ENCODE data around the gene NUP35.

DNA sequence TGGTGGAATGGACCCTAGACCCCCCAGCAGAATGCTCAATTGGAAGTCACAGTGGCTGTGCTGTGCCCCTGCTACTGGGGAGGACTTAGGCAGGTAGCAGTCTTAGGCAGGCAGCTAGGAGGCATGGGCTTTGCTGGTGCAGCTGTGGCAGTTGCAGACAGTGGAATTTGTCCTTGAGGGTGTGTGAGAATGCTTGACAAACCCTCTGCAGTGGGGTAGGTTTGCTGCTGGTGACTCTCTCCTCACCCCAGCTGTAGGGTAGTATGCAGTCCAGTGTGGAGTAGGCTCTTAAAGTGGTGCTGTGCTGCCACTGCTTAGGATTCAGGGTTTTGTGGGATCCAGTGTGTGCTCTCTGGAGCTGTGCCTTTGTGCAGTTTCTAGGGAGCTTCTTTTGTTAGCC lies 61.3 kb downstream of the NUP35 start:
- TF ChIP-seq, protein P1, sequence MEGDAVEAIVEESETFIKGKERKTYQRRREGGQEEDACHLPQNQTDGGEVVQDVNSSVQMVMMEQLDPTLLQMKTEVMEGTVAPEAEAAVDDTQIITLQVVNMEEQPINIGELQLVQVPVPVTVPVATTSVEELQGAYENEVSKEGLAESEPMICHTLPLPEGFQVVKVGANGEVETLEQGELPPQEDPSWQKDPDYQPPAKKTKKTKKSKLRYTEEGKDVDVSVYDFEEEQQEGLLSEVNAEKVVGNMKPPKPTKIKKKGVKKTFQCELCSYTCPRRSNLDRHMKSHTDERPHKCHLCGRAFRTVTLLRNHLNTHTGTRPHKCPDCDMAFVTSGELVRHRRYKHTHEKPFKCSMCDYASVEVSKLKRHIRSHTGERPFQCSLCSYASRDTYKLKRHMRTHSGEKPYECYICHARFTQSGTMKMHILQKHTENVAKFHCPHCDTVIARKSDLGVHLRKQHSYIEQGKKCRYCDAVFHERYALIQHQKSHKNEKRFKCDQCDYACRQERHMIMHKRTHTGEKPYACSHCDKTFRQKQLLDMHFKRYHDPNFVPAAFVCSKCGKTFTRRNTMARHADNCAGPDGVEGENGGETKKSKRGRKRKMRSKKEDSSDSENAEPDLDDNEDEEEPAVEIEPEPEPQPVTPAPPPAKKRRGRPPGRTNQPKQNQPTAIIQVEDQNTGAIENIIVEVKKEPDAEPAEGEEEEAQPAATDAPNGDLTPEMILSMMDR (IDR thresholded peaks at IDR 0.05): no peak
- TF ChIP-seq POLR2A (IDR thresholded peaks at IDR 0.05): no peak
